WTC11 (cell line): Measurements from ENCODE around the gene FMOD.
A peak's percentile ranks its signal among the peaks of the same experiment; 100 is the strongest.

Experiments
- FOXJ3 ChIP-seq: sonication (generic); formaldehyde crosslinking; IDR thresholded peaks from 2 replicates; pipeline ENCODE4 v1.9.0; 2021; ENCODE audit warnings: missing genetic modification reagents, mild to moderate bottlenecking, borderline replicate concordance
- FOXP1 ChIP-seq: sonication (generic); formaldehyde crosslinking; IDR thresholded peaks from 2 replicates; pipeline ENCODE4 v1.8.0; 2022; ENCODE audit warnings: missing genetic modification reagents, mild to moderate bottlenecking, moderate library complexity, borderline replicate concordance
- NR2C2 ChIP-seq: sonication (generic); formaldehyde crosslinking; IDR thresholded peaks from 2 replicates; pipeline ENCODE4 v1.8.0; 2022; ENCODE audit warnings: mild to moderate bottlenecking, missing genetic modification reagents
- SMAD3 ChIP-seq: sonication (generic); formaldehyde crosslinking; IDR thresholded peaks from 2 replicates; pipeline ENCODE4 v1.8.0; 2022; ENCODE audit warnings: missing genetic modification reagents, mild to moderate bottlenecking, borderline replicate concordance
- TCF7 ChIP-seq: sonication (generic); formaldehyde crosslinking; IDR thresholded peaks from 2 replicates; pipeline ENCODE4 v1.8.0; 2022; ENCODE audit warnings: mild to moderate bottlenecking, low read depth, missing genetic modification reagents, moderate library complexity
- TF ChIP-seq, protein P1 (sequence below): sonication (generic); formaldehyde crosslinking; IDR thresholded peaks from 2 replicates; pipeline ENCODE4 v1.8.0; 2022; ENCODE audit warnings: missing genetic modification reagents
- TF ChIP-seq, protein P2 (sequence below): fragments of 200-600 bp; IDR thresholded peaks from 2 replicates; pipeline ENCODE4 v1.8.0; 2022; ENCODE audit warnings: antibody characterized with exemption
- TF ChIP-seq, protein P3 (sequence below): fragments of 250-450 bp; sonication (Bioruptor Pico); IDR thresholded peaks from 2 replicates; pipeline ENCODE4 v1.8.0; 2021; ENCODE audit warnings: mild to moderate bottlenecking
- TF ChIP-seq, protein P4 (sequence below): sonication (generic); formaldehyde crosslinking; IDR thresholded peaks from 2 replicates; pipeline ENCODE4 v1.8.0; 2022; ENCODE audit warnings: mild to moderate bottlenecking, missing genetic modification reagents
- TF ChIP-seq, protein P5 (sequence below): sonication (generic); formaldehyde crosslinking; IDR thresholded peaks from 2 replicates; pipeline ENCODE4 v1.8.0; 2022; ENCODE audit warnings: mild to moderate bottlenecking, missing genetic modification reagents
- TF ChIP-seq, protein P6 (sequence below): sonication (generic); formaldehyde crosslinking; IDR thresholded peaks from 2 replicates; pipeline ENCODE4 v1.8.1; 2023; ENCODE audit warnings: mild to moderate bottlenecking, missing genetic modification reagents, moderate library complexity
- TF ChIP-seq, protein P7 (sequence below): sonication (generic); formaldehyde crosslinking; IDR thresholded peaks from 2 replicates; pipeline ENCODE4 v1.8.0; 2022; ENCODE audit warnings: mild to moderate bottlenecking, missing genetic modification reagents

DNA sequence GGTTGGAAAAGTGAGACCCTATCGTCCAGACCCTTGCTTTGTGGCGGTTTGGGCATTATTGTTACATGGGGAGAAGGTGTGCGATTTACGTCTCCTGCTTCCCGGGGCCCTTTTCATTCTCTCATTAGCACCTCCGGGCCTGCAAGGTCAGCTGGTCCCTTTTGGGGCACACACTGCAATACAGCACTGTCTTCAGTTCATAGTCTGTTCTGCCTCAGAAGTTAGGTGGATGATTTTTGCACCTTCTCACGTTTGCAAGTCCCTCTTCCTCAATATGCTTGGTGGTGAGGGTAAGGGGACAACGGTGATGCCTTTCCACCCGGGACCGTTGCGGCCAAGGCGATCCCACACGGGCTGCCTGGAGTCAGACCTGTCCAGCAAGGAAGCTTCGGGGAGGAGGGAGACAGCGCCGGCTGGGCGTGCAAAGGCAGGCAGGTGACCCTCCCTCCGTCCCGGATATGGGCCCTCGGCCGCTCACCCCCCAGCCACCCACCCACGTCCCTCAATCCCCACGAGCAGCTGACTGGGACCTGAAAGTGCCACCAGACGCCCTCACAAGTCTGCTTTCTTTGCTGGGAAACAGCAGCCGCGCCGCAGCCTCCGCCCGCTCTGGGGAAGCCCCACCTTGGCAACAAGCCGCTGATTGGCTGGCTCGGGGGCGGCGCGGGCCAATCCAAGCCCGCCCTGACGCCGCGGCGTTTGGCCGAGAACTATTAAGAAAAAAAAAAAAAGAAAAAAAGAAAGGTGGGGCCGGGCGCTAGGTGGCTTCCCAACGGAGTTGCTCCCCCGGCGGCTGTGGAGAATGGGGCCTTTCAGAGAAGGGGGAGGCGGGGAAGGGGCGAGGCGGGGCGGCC lies 23.9 kb downstream of the FMOD start:
- TF ChIP-seq FOXP1 (CRISPR knock-in tag) (no peak), SMAD3 (CRISPR knock-in tag) (no peak), TCF7 (CRISPR knock-in tag) (no peak), NR2C2 (CRISPR knock-in tag) (no peak), FOXJ3 (CRISPR knock-in tag) (no peak)
- TF ChIP-seq, protein P1, sequence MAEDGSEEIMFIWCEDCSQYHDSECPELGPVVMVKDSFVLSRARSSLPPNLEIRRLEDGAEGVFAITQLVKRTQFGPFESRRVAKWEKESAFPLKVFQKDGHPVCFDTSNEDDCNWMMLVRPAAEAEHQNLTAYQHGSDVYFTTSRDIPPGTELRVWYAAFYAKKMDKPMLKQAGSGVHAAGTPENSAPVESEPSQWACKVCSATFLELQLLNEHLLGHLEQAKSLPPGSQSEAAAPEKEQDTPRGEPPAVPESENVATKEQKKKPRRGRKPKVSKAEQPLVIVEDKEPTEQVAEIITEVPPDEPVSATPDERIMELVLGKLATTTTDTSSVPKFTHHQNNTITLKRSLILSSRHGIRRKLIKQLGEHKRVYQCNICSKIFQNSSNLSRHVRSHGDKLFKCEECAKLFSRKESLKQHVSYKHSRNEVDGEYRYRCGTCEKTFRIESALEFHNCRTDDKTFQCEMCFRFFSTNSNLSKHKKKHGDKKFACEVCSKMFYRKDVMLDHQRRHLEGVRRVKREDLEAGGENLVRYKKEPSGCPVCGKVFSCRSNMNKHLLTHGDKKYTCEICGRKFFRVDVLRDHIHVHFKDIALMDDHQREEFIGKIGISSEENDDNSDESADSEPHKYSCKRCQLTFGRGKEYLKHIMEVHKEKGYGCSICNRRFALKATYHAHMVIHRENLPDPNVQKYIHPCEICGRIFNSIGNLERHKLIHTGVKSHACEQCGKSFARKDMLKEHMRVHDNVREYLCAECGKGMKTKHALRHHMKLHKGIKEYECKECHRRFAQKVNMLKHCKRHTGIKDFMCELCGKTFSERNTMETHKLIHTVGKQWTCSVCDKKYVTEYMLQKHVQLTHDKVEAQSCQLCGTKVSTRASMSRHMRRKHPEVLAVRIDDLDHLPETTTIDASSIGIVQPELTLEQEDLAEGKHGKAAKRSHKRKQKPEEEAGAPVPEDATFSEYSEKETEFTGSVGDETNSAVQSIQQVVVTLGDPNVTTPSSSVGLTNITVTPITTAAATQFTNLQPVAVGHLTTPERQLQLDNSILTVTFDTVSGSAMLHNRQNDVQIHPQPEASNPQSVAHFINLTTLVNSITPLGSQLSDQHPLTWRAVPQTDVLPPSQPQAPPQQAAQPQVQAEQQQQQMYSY, result no peak
- TF ChIP-seq, protein P2, sequence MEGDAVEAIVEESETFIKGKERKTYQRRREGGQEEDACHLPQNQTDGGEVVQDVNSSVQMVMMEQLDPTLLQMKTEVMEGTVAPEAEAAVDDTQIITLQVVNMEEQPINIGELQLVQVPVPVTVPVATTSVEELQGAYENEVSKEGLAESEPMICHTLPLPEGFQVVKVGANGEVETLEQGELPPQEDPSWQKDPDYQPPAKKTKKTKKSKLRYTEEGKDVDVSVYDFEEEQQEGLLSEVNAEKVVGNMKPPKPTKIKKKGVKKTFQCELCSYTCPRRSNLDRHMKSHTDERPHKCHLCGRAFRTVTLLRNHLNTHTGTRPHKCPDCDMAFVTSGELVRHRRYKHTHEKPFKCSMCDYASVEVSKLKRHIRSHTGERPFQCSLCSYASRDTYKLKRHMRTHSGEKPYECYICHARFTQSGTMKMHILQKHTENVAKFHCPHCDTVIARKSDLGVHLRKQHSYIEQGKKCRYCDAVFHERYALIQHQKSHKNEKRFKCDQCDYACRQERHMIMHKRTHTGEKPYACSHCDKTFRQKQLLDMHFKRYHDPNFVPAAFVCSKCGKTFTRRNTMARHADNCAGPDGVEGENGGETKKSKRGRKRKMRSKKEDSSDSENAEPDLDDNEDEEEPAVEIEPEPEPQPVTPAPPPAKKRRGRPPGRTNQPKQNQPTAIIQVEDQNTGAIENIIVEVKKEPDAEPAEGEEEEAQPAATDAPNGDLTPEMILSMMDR, result no peak
- TF ChIP-seq, protein P3, sequence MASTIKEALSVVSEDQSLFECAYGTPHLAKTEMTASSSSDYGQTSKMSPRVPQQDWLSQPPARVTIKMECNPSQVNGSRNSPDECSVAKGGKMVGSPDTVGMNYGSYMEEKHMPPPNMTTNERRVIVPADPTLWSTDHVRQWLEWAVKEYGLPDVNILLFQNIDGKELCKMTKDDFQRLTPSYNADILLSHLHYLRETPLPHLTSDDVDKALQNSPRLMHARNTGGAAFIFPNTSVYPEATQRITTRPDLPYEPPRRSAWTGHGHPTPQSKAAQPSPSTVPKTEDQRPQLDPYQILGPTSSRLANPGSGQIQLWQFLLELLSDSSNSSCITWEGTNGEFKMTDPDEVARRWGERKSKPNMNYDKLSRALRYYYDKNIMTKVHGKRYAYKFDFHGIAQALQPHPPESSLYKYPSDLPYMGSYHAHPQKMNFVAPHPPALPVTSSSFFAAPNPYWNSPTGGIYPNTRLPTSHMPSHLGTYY (CRISPR knock-in tag), result no peak
- TF ChIP-seq, protein P4, sequence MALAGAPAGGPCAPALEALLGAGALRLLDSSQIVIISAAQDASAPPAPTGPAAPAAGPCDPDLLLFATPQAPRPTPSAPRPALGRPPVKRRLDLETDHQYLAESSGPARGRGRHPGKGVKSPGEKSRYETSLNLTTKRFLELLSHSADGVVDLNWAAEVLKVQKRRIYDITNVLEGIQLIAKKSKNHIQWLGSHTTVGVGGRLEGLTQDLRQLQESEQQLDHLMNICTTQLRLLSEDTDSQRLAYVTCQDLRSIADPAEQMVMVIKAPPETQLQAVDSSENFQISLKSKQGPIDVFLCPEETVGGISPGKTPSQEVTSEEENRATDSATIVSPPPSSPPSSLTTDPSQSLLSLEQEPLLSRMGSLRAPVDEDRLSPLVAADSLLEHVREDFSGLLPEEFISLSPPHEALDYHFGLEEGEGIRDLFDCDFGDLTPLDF (CRISPR knock-in tag), result no peak
- TF ChIP-seq, protein P5, sequence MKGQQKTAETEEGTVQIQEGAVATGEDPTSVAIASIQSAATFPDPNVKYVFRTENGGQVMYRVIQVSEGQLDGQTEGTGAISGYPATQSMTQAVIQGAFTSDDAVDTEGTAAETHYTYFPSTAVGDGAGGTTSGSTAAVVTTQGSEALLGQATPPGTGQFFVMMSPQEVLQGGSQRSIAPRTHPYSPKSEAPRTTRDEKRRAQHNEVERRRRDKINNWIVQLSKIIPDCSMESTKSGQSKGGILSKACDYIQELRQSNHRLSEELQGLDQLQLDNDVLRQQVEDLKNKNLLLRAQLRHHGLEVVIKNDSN (CRISPR knock-in tag), result no peak
- TF ChIP-seq, protein P6, sequence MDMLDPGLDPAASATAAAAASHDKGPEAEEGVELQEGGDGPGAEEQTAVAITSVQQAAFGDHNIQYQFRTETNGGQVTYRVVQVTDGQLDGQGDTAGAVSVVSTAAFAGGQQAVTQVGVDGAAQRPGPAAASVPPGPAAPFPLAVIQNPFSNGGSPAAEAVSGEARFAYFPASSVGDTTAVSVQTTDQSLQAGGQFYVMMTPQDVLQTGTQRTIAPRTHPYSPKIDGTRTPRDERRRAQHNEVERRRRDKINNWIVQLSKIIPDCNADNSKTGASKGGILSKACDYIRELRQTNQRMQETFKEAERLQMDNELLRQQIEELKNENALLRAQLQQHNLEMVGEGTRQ (CRISPR knock-in tag), result no peak
- TF ChIP-seq, protein P7, sequence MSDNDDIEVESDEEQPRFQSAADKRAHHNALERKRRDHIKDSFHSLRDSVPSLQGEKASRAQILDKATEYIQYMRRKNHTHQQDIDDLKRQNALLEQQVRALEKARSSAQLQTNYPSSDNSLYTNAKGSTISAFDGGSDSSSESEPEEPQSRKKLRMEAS (CRISPR knock-in tag), result peak; percentile 16; the same call in 1 of the 2 replicates
